Activated CD8-positive, alpha-beta memory T cell treated with anti-CD3 and anti-CD28 coated beads, Interleukin-2, amount 10 ng/mL, durations not matched to agents 7 days and 5 days (primary cell): Measurements from ENCODE around the gene WWOX. TPM values are rescaled to one million over a fixed set of nuclear protein-coding genes. Genes with fewer than 3 reads are reported as not detected.

ENCODE experiments used
- ATAC-seq: fragments of 150-1000 bp; cut with Tn5 transposase; one replicate; pipeline ENCODE4 v1.10.0; 2021; ENCODE audit warnings: moderate library complexity
- CTCF ChIA-PET: fragments of 350-600 bp; sonication (Branson Sonifier 250); formaldehyde crosslinking; loops from one replicate; lab custom pipeline; 2021; ENCODE audit warnings: antibody characterized with exemption; lab: Charles Lee
- DNase-seq: peaks from one replicate; pipeline ENCODE4 v3.0.0-alpha.2; 2020
- H3K27ac Mint-ChIP-seq: one replicate; pipeline ENCODE4 v1.8.0; 2021; ENCODE audit warnings: mild to moderate bottlenecking, mixed read lengths
- H3K27me3 Mint-ChIP-seq: one replicate; pipeline ENCODE4 v1.8.0; 2021; ENCODE audit warnings: mixed read lengths
- H3K36me3 Mint-ChIP-seq: one replicate; pipeline ENCODE4 v1.8.0; 2021; ENCODE audit warnings: mild to moderate bottlenecking, mixed read lengths
- H3K4me1 Mint-ChIP-seq: one replicate; pipeline ENCODE4 v1.8.0; 2021; ENCODE audit warnings: mixed read lengths
- H3K4me3 Mint-ChIP-seq: one replicate; pipeline ENCODE4 v1.8.0; 2021; ENCODE audit warnings: mild to moderate bottlenecking, moderate library complexity, mixed read lengths
- H3K9me3 Mint-ChIP-seq: one replicate; pipeline ENCODE4 v1.8.0; 2022; ENCODE audit warnings: low read depth, mixed read lengths
- total RNA-seq, 2 experiments: library from RNA; stranded (reverse); gene quantifications; one replicate each; pipeline ENCODE4 v1.2.3, GENCODE V29; 2021

WWOX gene
- total RNA-seq, 2 experiments from 2014 or later, result 25.2 to 38.8 TPM

GRCh38 chr16:79110242-79110641 lies 1010.8 kb downstream of the WWOX start:
- Mint-ChIP-seq H3K27ac (no peak overlapping the region), H3K4me3 (no peak overlapping the region), H3K36me3 (no peaks in the 10 kb centered on the region), H3K27me3 (peaks cover 3% of the 10 kb centered on the region), H3K4me1 (no peaks in the 10 kb centered on the region), H3K9me3 (no peaks in the 10 kb centered on the region)
- CTCF ChIA-PET, result no interaction called here
- DNase-seq (no peak), ATAC-seq (no peak)

- Mint-ChIP-seq H3K36me3 (no peaks in the 10 kb centered on the region), H3K27me3 (peaks cover 3% of the 10 kb centered on the region), H3K9me3 (no peaks in the 10 kb centered on the region), H3K4me1 (no peaks in the 10 kb centered on the region), H3K27ac (no peak overlapping the region), H3K4me3 (no peak overlapping the region)
- CTCF ChIA-PET, result no interaction called here
- no peak for ATAC-seq
- no peak for DNase-seq
Measured at GRCh38 chr16:79110953-79111352, 1011.5 kb downstream of the WWOX start.

GRCh38 chr16:79112462-79112861 lies 1013.0 kb downstream of the WWOX start:
- CTCF ChIA-PET, result no interaction called here
- H3K4me3 Mint-ChIP-seq, result no peak overlapping the region
- H3K36me3 Mint-ChIP-seq, result no peaks in the 10 kb centered on the region
- no peak overlapping the region for H3K27ac Mint-ChIP-seq
- DNase-seq, result no peak
- H3K4me1 Mint-ChIP-seq, result no peaks in the 10 kb centered on the region
- no peak for ATAC-seq
- peaks cover 3% of the 10 kb centered on the region for H3K27me3 Mint-ChIP-seq
- no peaks in the 10 kb centered on the region for H3K9me3 Mint-ChIP-seq

- Mint-ChIP-seq H3K27me3 (peaks cover 3% of the 10 kb centered on the region), H3K4me3 (no peak overlapping the region), H3K9me3 (no peaks in the 10 kb centered on the region), H3K36me3 (no peaks in the 10 kb centered on the region), H3K27ac (no peak overlapping the region), H3K4me1 (no peaks in the 10 kb centered on the region)
- CTCF ChIA-PET, result no interaction called here
- ATAC-seq, result no peak
- no peak for DNase-seq
Measured at GRCh38 chr16:79113826-79114225, 1014.4 kb downstream of the WWOX start.

- ATAC-seq, result no peak
- no peaks in the 10 kb centered on the region for H3K9me3 Mint-ChIP-seq
- H3K27ac Mint-ChIP-seq, result no peak overlapping the region
- CTCF ChIA-PET, result no interaction called here
- no peaks in the 10 kb centered on the region for H3K27me3 Mint-ChIP-seq
- no peaks in the 10 kb centered on the region for H3K4me1 Mint-ChIP-seq
- no peak overlapping the region for H3K4me3 Mint-ChIP-seq
- H3K36me3 Mint-ChIP-seq, result no peaks in the 10 kb centered on the region
- DNase-seq, result no peak
Measured at GRCh38 chr16:79114759-79115158, 1015.3 kb downstream of the WWOX start.

GRCh38 chr16:79121906-79122305 lies 1022.5 kb downstream of the WWOX start:
- H3K27ac Mint-ChIP-seq, result no peak overlapping the region

GRCh38 chr16:79122343-79122742 lies 1022.9 kb downstream of the WWOX start:
- CTCF ChIA-PET, result no interaction called here
- no peak overlapping the region for H3K27ac Mint-ChIP-seq
- H3K9me3 Mint-ChIP-seq, result peaks cover 2% of the 10 kb centered on the region
- no peaks in the 10 kb centered on the region for H3K4me1 Mint-ChIP-seq
- DNase-seq (no peak), ATAC-seq (no peak)
- H3K27me3 Mint-ChIP-seq, result no peaks in the 10 kb centered on the region
- no peaks in the 10 kb centered on the region for H3K36me3 Mint-ChIP-seq
- no peak overlapping the region for H3K4me3 Mint-ChIP-seq

More at GRCh38 chr16:79121906-79122305, 1022.5 kb downstream of the WWOX start:
- CTCF ChIA-PET, result no interaction called here
- Mint-ChIP-seq H3K27me3 (no peaks in the 10 kb centered on the region), H3K36me3 (no peaks in the 10 kb centered on the region), H3K9me3 (peaks cover 2% of the 10 kb centered on the region), H3K4me1 (no peaks in the 10 kb centered on the region), H3K4me3 (no peak overlapping the region)
- ATAC-seq (no peak), DNase-seq (no peak)

GRCh38 chr16:79124016-79124756 lies 1024.7 kb downstream of the WWOX start:
- Mint-ChIP-seq H3K4me1 (no peaks in the 10 kb centered on the region), H3K9me3 (peaks cover 2% of the 10 kb centered on the region), H3K4me3 (no peak overlapping the region), H3K27me3 (no peaks in the 10 kb centered on the region), H3K27ac (no peak overlapping the region), H3K36me3 (no peaks in the 10 kb centered on the region)
- CTCF ChIA-PET, result no interaction called here
- DNase-seq, result no peak
- ATAC-seq, result no peak

- ATAC-seq (no peak), DNase-seq (no peak)
- Mint-ChIP-seq H3K27ac (no peak overlapping the region), H3K4me3 (no peak overlapping the region), H3K9me3 (no peaks in the 10 kb centered on the region), H3K27me3 (no peaks in the 10 kb centered on the region), H3K36me3 (no peaks in the 10 kb centered on the region), H3K4me1 (no peaks in the 10 kb centered on the region)
- CTCF ChIA-PET, result no interaction called here
Measured at GRCh38 chr16:79127766-79128165, 1028.3 kb downstream of the WWOX start.

GRCh38 chr16:79128706-79129105 lies 1029.3 kb downstream of the WWOX start:
- Mint-ChIP-seq H3K36me3 (no peaks in the 10 kb centered on the region), H3K27me3 (no peaks in the 10 kb centered on the region), H3K9me3 (no peaks in the 10 kb centered on the region), H3K4me1 (no peaks in the 10 kb centered on the region), H3K4me3 (no peak overlapping the region), H3K27ac (no peak overlapping the region)
- DNase-seq (no peak), ATAC-seq (no peak)
- CTCF ChIA-PET, result no interaction called here

- Mint-ChIP-seq H3K27ac (no peak overlapping the region), H3K36me3 (no peaks in the 10 kb centered on the region), H3K9me3 (no peaks in the 10 kb centered on the region), H3K4me1 (no peaks in the 10 kb centered on the region), H3K4me3 (no peak overlapping the region), H3K27me3 (no peaks in the 10 kb centered on the region)
- CTCF ChIA-PET, result no interaction called here
- no peak for DNase-seq
- no peak for ATAC-seq
Measured at GRCh38 chr16:79130616-79131015, 1031.2 kb downstream of the WWOX start.

- no peaks in the 10 kb centered on the region for H3K36me3 Mint-ChIP-seq
- H3K4me3 Mint-ChIP-seq, result no peak overlapping the region
- no peaks in the 10 kb centered on the region for H3K9me3 Mint-ChIP-seq
- CTCF ChIA-PET, result no interaction called here
- ATAC-seq (no peak), DNase-seq (no peak)
- H3K27ac Mint-ChIP-seq, result no peak overlapping the region
- H3K27me3 Mint-ChIP-seq, result no peaks in the 10 kb centered on the region
- H3K4me1 Mint-ChIP-seq, result no peaks in the 10 kb centered on the region
Measured at GRCh38 chr16:79131321-79132075, 1032.0 kb downstream of the WWOX start.

GRCh38 chr16:79132701-79133100 lies 1033.2 kb downstream of the WWOX start:
- Mint-ChIP-seq H3K27ac (no peak overlapping the region), H3K4me3 (no peak overlapping the region), H3K36me3 (no peaks in the 10 kb centered on the region), H3K9me3 (no peaks in the 10 kb centered on the region), H3K4me1 (no peaks in the 10 kb centered on the region), H3K27me3 (no peaks in the 10 kb centered on the region)
- ATAC-seq (no peak), DNase-seq (no peak)
- CTCF ChIA-PET, result no interaction called here

- ATAC-seq (no peak), DNase-seq (no peak)
- H3K27ac Mint-ChIP-seq, result no peak overlapping the region
- no peaks in the 10 kb centered on the region for H3K4me1 Mint-ChIP-seq
- H3K36me3 Mint-ChIP-seq, result no peaks in the 10 kb centered on the region
- CTCF ChIA-PET, result no interaction called here
- no peaks in the 10 kb centered on the region for H3K27me3 Mint-ChIP-seq
- H3K9me3 Mint-ChIP-seq, result no peaks in the 10 kb centered on the region
- H3K4me3 Mint-ChIP-seq, result no peak overlapping the region
Measured at GRCh38 chr16:79134300-79134699, 1034.8 kb downstream of the WWOX start.
